DND-41 (cell line): Measurements from ENCODE around the gene CAPZA1.

ENCODE experiments used
- EZH2 ChIP-seq: IDR thresholded peaks from 3 replicates; pipeline ENCODE4 v1.6.1; 2012; ENCODE audit warnings: borderline replicate concordance, low read depth, mild to moderate bottlenecking, moderate library complexity, low read length, inconsistent platforms; ENCODE audit not compliant: severe bottlenecking
- TF ChIP-seq, protein P1 (sequence below): IDR thresholded peaks from 2 replicates; pipeline ENCODE4 v1.5.1; 2012; ENCODE audit warnings: borderline replicate concordance, low read length, moderate library complexity, mild to moderate bottlenecking; ENCODE audit not compliant: poor library complexity, severe bottlenecking; ENCODE audit errors: extremely low read depth

DNA sequence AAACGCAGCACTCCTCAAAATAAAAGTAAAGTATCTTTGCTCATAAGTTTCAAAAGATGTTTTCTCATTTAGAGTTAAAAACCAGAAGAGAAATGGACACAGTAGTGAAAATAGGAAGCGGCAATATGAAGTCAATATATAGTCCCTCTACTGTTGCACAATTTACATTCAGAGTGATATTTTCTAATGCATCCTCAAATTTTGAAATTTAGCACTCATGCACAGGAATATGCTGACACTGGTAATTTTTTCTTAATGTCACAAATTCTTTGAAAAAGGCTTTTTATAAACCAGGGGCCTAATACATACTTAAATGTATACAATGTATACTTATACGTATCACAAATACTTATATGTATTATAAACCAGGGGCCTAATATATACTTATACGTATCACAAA, 20.2 kb upstream of the CAPZA1 start:
- TF ChIP-seq, protein P1, sequence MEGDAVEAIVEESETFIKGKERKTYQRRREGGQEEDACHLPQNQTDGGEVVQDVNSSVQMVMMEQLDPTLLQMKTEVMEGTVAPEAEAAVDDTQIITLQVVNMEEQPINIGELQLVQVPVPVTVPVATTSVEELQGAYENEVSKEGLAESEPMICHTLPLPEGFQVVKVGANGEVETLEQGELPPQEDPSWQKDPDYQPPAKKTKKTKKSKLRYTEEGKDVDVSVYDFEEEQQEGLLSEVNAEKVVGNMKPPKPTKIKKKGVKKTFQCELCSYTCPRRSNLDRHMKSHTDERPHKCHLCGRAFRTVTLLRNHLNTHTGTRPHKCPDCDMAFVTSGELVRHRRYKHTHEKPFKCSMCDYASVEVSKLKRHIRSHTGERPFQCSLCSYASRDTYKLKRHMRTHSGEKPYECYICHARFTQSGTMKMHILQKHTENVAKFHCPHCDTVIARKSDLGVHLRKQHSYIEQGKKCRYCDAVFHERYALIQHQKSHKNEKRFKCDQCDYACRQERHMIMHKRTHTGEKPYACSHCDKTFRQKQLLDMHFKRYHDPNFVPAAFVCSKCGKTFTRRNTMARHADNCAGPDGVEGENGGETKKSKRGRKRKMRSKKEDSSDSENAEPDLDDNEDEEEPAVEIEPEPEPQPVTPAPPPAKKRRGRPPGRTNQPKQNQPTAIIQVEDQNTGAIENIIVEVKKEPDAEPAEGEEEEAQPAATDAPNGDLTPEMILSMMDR, result no peak
- TF ChIP-seq EZH2, result no peak
